ENCODE measurements around the gene CCDC8.
"Not testable (repeated sequence)": the region's sequence is repeated elsewhere in the genome, so short reads cannot be mapped to it uniquely, and the experiment has no call there.

The CCDC8 gene

DNA sequence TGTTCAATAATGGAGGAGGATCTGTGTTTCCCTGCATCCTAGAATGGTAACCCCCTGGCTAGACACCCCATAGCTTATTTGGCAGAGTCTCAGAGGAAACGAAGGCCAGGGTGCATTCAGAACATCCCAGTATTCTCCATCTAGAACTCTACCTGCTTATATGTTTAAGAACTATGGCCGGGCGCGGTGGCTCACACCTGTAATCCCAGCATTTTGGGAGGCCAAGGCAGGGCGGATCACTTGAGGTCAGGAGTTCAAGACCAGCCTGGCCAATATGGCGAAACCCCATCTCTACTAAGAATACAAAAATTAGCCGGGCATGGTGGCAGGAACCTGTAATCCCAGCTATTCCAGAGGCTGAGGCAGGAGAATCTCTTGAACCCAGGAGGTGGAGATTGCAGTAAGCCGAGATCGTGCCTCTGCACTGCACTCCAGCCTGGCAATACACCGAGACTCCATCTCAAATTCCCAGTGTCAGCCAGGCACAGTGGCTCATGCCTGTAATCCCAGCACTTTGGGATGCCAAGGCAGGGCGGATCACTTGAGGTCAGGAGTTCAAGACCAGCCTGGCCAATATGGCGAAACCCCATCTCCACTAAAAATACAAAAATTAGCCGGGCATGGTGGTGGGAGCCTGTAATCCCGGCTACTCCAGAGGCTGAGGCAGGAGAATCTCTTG lies 15.4 kb downstream of the CCDC8 start:
- DNase-seq: not testable (repeated sequence)

- no peak for DNase-seq
Measured at GRCh38 chr19:46394402-46394797, 19.0 kb downstream of the CCDC8 start.

- no peak for DNase-seq
Measured at GRCh38 chr19:46393456-46394401, 19.6 kb downstream of the CCDC8 start.

DNA sequence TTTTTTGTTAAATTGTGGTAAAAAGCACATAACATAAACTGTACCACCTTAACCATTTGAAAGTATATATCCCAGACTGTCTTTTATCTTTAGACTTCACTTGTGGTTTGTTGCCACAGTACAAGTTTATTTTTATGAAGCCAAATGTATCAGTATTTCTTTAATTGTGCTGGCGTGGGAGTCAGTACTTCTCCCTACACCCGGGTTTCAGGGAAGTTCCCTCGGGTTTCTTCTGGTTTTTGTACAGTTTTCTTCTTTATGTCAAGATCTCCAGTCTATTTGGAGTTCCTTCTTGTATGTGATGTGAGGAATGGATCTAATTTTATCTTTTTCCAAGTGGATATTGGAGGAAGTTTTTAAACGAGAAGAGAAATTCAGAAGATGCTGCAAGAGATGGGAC lies 20.5 kb downstream of the CCDC8 start:
- no peak for DNase-seq

DNA sequence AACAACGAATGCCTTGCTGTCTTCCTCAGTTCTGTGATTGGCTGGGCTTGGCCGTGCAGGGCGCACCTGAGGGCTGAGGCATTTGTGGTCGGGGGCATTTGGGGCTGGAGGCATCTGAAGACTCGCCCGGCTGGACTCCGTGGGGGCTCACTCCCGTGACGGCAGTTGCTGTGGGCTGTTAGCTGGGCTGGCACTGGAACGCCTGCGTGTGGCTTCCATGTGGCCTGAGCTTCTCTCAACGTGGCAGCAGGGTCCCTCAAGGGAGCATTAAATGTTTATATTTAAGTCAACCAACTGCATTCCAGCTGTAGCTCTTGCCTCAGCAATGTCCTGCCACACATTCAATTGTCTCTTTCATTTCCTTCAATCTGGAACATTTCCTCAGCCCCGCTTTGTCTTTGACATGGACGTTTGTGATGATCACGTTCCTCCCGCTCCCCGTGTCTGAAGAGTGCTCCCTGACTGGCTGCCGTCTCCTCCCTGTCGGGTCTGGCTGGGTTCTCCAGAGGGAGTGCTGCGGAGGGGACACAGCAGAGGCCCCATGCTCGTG lies 21.0 kb downstream of the CCDC8 start:
- DNase-seq: no peak

GRCh38 chr19:46391296-46392251 lies 21.8 kb downstream of the CCDC8 start:
- no peak for DNase-seq

GRCh38 chr19:46390866-46391265 lies 22.5 kb downstream of the CCDC8 start:
- no peak for DNase-seq

DNA sequence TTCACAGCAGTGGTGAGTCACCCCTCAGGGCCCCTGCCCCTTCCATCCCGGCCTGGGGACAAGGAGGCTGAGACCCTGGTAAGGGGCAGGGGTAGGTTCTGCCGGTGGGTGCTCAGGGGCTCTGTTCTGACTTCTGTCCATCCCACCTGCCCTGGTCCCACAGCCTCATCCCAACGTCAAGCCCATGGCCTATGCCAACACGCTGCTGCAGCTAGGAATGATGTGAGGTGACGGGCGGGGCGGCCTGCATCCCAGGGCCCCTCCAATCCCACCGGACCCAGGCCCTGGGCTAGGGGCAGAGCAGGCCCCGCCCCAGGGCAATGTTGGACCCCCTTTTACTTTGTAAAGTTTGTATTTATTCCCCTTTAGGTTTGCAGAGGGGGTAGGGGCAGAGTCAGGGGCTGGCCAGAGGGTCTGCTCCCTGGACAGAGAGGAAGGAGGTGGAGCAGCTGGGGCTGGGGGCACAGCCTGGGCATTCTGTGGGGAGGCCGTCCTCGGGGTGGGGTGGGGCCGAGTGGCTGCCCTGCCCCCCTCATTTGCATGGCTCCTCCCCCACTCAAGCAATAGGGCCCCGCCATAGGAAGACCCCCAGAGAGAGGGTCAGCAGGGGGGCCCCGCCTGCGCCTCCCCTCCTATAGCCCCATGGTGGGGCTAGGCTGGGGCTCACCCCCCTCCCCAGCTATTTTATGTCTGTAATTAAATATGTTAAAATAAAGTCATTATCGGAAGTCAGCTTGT lies 23.1 kb downstream of the CCDC8 start:
- no peak for DNase-seq

GRCh38 chr19:46388311-46389095 lies 24.9 kb downstream of the CCDC8 start:
- DNase-seq: no peak

GRCh38 chr19:46387713-46388130 lies 25.6 kb downstream of the CCDC8 start:
- no peak for DNase-seq

- DNase-seq: no peak
Measured at GRCh38 chr19:46386996-46387712, 26.2 kb downstream of the CCDC8 start.

- DNase-seq: no peak
Measured at GRCh38 chr19:46386151-46386550, 27.2 kb downstream of the CCDC8 start.

DNA sequence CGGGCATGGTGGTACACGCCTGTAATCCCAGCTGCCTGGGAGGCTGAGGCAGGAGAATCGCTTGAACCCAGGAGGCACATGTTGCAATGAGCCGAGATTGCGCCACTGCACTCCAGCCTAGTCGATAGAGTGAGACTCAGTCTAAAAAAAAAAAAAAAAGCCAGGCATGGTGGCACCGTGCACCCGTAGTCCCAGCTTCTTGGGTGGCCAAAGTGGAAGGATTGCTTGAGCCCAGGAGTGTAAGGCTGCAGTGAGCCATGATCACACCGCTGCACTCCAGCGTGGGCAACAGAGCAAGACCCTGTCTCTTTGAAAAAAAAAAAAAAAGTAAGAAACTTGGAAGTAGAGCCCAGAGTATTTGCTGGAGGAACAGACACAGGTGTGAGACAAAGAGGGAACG lies 27.7 kb downstream of the CCDC8 start:
- no peak for DNase-seq

DNA sequence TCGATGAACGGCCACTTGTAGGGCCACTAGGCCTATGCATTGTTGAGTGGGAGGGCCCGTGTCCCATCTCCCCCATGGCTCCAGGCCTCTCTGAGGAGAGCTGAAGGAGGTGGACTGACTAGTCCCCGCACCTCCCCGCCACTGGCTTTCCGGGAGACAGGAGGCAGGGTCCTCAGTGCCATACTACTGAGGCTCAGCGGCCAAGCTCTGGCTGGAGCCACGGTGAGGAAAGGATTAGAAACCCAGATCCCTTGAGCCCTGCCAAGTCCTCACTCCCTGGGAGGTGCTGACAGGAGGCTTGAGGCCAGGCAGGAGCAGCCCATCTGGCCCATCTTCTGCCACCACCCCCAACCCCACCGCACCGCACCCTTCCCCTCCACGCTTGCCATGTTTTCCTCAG lies 29.0 kb downstream of the CCDC8 start:
- no peak for DNase-seq

GRCh38 chr19:46383846-46384245 lies 29.5 kb downstream of the CCDC8 start:
- DNase-seq: no peak

- DNase-seq: no peak
Measured at GRCh38 chr19:46383171-46383815, 30.1 kb downstream of the CCDC8 start.

DNA sequence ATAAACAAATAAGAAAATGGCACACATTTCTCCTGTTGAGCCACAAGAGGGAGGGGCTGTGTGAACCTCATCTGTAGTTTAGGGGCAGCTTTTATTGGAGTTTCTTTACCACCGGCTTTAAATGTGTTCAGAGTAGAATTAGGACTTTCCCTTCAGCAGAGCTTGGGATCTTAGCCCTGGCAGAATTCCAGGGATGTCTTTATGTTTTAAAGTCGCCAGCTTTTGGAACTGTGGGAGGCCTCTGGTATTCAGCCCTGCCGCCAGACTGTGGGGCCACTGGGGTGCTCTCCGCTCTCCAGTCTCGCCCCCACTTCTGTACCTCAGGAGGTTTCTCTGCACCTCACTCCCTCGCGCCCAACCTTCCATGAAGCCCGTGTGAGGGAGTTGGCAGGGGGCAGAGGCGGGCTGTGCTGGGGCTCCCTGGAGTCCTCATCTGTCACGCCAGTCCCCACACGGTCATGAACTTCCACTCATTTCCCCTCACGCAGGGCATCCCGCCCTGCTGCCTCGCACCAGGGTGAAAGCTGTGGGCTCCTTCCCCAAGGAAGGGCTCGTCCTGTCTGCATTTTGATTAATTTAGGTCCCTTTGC lies 31.5 kb downstream of the CCDC8 start:
- DNase-seq: no peak

GRCh38 chr19:46381346-46381745 lies 32.0 kb downstream of the CCDC8 start:
- DNase-seq: no peak

- no peak for DNase-seq
Measured at GRCh38 chr19:46380690-46381089, 32.7 kb downstream of the CCDC8 start.
